HG03066 (cell line): ENCODE measurements around the gene C8A.

Experiments
- ATAC-seq: cut with Tn5 transposase; IDR thresholded peaks from one replicate; pipeline ENCODE4 v1.9.1; 2021; ENCODE audit warnings: low read depth; ENCODE audit not compliant: unreplicated experiment

Gene C8A

DNA sequence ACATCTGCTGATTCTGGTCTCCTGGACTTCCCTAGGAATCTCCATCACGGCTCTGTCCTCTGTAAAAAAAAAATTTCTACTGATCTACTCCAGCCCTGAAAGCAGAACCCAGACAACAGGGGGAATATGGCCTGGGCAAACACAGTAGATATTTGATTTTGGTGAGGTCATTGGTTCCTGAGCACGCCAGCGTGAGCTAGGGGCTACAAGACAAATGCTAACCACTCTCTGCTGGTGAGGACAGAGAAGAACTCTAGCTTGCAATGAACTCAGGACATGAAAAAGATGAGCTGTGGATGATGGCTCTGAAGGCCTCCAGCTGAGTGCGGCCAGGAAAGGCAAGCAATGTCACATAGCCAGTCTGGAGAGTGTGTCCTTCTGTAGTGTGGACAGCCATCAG is 18.2 kb upstream of the C8A start:
- ATAC-seq = no peak

DNA sequence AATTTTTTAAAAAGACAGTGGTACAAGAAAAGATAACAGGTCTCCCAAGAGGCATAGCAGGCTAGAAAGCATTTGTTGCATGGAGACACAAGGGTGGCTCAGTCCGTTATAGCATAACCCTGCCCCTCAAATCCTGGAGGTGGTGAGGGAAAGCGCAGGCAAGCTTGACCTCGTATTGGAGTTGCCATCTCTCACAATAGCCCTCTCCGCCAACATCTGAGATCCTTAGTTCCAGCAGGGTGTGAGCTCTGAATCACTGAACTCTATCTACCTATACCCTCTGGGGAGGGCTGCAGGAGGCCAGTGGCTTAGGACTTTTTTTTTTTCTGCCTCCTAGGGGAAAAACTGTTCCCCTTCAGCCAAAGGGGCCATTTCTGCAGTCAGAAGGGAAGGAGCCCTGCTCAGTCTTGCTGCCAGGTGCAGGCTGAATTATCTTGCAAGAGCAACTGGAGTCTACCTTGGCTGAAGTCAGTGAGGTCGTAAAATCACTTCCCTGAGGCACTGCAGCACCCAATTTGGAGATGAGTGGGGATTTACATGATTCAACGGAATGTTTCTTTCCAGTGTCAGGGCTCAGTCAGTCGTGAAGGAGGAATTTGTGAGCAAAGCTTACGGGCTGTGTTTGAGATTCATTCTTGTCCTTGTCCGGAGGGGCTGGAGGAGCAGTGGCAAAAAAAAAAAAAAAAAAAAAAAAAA is 17.2 kb upstream of the C8A start:
- ATAC-seq = no peak

DNA sequence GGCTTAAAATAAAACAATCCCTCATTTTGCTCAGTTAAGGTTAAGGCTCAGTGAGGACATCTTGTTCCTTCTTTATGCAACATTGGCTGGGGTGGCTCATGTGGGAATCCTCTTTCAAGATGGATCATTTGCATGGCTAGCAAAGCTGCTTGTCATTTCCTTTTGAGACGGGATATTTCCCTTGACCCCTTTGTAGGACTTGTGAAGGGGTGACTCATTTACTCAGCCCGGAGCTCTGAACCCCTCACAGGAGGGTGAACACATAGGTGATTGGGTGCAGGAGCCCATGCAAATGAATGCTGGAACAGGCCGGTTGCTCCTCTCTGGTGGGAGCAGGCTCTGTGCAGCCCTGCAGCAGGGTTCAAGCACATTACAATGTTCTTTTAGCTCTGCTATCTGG is 15.8 kb upstream of the C8A start:
- ATAC-seq = no peak

DNA sequence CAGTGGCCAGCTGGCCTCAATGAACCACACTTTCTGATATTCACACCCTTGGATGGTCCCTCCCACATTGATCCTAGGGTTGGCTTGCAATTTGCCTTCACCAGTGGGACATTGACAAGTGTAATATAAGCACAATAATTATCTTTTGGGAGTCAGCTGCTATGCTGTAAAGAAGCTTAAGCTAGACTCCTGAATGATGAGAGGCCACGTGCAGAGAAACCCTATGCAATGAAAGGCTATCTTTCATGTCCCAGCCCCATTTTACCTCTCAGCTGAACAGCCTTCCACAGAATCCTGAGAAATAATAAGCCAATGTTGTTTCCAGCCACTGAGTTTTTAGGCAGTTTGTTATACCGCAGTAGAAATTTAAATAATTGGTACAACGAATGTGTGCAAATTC is 11.1 kb upstream of the C8A start:
- no peak for ATAC-seq

DNA sequence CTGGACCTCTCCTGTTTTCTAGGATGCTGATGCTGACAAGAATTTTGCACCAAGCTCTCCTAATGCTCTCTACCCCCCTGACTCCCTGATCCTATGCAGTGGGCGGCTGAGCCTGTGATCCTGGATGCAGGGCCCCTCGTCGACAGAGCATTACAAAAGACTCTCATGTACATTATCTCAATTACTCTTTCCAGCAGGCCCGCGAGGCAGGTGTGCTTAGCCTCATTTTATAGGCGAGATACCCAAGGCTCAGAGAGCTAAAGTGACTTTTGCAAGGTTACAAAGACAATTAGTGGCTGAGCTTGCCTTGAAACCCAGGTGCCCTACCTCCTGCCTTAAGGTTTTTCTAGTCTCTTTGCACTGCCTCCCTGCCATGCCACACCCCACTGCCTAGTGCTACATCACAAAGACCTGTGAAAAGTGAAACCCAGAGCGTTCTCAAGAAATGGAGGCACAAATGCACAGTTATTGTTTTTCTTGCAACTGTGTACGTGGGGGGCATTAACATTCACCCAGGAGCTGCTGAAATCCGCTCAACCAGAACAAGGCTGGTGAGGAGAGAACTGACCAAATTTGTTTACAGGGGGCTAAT is 10.0 kb upstream of the C8A start:
- no peak for ATAC-seq

DNA sequence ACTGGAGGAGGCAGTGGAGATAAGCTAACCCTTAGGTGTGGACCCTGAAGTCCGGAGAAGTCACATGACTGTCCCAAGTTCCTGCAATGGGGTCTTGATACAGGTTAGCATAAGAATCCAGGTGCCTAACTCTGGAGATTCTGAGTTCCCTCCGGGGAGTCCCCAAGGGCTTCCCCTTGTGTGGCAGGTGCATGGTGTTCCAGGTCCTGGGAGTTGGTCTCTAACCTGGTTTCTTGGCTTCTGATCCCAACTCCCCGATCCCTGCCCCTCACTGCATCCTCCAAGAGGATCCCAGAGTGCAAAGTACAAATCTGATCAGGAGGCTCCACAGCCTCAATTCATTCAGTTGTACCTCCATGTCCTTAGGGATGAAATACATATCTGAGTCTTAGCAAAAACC is 9.3 kb upstream of the C8A start:
- no peak for ATAC-seq

DNA sequence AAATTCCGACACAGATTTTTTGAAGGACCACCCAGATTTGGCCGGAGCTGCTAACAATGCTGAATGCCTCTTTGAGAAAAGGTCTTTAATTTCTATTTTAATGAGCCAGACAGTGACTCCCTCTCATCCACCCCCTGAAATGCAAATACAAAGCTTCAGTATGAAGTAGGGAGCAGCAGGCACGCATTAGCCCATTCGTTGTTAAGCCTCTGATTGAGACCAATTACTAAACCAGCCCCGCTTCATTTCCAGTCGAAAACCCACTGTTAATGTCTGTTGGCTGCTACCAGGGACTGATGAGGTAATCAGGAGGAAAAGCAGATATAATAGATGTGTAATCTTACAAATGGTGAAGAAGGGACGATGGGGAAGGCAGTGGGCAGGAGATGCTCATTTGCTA is 4.8 kb upstream of the C8A start:
- ATAC-seq = no peak

DNA sequence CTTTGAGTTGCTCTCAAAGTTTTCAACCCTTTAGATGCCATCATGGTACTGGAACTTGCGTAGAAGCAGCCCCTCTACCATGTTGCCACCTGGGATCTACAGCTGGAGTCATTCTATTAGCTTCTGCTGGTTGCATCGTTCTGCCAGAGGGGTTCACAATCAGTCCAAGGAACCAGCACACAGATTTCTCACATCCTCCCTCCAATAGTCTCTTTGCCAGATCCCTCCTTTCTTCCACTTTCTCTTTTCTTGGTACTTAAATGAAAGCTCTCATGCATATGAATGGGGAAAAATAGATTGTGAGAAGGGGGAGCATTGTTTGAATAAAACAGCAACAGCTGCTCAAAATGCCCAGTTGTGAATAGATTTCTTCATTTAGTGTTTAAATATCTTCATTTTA is 4.2 kb upstream of the C8A start:
- ATAC-seq = no peak

DNA sequence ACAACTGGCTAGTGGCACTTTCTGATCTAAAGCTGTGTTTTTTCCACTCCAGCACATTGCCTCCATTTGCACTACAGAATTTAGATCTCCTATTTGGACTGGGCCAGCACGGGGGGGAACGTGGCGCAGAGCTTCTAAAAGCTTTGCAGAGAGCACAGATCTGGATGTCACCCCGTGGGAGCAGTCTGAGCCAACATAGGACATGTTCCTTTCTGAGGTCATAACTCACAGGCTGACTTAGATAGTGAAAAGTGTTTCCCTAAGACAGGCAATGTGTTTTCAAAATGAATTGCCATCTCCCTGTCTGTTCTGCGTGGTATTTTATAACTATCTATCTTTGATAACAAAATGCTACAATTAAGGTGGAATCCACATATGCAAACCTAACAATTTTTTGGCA is 3.7 kb upstream of the C8A start:
- no peak for ATAC-seq

DNA sequence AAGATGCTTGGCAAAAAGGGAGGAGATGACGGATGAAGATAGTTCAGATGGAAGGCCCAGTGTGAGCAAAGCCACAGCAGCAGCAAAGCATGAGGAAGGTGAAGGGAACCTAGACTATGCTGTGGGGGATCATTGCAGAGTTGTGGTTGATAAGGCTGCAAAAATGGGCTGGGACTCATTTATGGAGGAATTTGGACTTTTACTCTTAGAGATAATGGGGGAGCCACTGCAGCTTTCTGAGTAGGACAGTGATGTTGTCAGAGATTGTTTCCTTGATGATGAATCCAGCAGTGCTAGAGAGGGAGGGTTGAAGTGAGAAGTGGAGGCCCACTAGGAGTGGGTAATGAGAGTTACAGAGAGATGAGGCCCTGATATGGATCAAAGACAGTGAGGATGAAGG is 2.1 kb upstream of the C8A start:
- no peak for ATAC-seq

DNA sequence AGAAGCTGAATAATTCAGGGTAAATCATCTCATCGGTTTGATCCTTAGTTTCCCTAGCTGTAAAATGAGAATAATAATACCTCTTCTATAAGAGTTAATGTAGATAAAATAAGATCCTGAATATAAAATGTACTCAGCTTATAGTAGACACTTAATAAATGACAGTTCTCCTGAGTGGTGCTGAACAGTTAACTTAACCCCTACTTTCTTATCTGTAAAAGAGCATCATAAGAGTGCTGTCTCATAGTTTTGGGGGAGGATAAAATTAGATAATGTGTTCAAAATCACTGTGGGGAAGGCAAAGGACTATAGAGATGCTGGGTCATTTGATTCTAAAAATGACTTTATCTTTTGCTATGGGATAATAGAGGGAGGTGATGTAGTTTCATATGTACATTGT is 593 bp downstream of the C8A start:
- no peak for ATAC-seq

DNA sequence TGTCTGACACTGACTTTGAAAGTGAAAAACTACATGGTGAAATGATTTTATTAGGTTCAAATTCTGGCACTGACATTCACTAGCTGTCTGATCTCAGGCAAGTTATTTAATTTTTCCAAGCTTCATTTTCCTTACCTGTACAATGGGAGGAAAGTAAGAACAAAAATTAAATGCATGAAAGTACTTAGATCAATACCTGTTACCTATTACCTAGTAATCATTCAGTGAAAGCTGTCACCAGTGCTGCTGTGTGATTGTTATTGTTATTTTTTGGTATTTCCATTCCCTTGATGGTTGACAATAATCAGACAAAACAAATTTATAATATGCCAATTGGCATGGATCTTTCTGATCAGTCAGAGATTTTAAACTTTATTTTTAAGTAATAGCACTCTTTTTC is 1.6 kb downstream of the C8A start:
- no peak for ATAC-seq

DNA sequence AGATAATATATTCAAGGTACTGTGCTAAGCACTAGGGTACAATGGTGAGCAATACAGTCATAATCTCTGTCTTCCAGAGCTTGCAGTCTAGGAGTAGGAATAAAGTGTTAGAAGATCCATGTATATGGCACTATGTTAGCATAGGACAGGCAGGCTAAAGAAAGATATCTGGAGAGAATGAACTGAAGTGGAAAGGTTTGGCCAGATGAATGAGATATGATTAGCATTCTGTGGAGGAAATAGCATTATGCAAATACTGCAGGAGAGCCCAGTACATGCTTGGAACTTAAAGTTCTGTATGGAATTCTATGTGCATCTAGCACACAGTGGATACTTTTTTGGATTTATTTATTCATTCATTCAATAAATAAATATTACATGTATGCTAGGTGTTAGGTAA is 4.7 kb downstream of the C8A start:
- no peak for ATAC-seq

DNA sequence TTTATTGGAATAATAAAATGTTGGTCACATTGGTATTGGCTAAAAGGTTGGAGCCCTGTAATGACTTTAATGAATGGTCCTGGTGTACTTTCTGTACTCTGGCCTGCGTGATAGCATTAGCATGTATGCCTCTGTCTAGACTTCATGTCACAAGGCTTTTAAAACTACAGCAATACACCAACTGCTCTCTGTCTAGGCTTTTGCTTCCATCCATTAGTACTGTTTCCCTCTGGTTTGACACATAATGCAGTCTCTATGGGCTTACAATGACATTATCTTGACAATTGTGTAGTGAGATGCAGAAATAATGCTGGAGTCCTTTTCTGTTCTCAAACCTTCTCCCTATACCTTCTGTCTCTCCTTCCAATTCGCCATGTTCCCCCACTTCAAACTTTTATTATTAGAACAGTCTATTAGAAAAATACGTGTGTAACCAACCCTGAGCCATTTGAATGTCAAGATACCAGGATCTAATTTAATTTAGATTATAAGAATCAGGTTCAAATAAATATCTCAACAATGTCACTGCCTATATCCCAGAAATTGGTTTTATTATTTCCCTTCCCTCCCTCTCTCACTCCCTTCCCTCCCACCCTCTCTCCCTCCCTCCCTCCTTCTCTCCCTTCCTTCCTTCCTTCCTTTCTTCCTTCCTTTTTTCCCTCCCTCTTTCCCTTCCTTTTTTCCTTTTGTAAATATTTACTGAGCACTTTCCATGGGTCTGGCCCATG is 8.8 kb downstream of the C8A start:
- ATAC-seq = no peak

DNA sequence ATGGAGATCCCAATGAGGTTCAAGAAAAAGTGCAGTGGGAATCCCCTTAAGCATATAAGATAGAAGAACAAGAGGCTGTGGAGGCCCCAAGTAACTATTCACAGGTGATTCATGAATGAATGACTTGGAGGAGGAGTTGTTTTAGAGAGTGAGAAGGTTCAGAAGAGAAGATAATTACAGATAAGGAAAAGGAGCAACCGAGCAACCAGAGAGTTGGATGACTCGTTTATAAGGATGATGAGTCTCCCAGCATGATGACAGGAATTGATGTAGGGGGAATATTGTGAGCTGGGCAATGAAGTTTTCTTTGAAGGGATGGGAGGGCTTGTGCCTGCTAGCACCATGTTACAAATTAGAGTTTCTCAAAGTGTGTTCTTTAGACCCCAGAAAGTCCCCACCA is 9.8 kb downstream of the C8A start:
- ATAC-seq = no peak

DNA sequence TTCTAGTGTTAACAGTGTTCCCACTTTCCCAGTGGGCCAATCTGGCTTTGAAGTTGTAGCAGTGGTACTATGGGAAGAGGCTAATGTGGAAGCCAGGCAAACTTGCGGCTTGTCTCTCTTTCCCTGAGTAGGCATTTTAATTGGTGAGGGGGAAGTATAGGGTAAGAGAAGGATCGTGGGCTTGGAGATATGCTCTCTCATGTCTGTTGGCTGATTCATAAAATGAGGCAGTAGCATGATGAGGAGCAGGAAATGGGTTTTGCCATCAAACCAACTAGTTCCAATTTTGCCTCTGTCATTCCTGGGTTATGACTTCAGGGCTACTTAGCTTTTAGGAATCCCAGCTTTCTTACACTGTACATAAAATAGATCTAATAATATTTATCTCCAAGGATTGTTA is 12.1 kb downstream of the C8A start:
- ATAC-seq = no peak

DNA sequence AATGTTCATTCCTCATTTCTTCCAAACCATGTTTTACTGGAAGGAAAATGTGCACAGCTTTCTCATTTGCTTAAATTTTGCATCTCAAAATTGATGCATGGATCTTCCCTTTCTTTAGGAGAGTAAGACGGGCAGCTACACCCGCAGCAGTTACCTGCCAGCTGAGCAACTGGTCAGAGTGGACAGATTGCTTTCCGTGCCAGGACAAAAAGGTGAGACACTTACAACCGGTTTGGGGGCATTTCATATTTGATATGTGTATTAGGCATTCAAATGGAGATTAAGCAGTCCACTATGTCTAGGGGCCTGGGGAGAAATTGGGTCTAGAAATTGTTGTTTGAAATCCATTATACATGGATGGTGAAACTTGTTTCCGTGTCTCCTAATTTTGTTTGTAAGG is 12.9 kb downstream of the C8A start:
- no peak for ATAC-seq

DNA sequence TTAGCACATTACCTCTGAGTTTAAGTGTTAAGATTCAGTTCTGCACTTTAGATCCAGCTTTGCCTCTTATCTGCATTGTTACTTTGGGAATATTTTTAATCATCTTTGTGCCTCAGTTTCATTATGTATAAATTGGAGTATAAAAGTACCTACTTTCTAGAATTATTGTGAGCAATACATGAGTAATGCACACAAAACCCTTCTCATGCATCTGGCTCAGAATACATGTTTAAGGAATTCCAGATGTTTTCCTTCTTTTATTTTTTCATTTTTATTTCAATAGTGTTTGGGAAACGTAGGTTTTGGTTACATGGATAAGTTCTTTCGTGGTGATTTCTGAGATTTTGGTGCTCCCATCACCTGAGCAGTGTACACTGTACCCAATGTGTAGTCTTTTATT is 14.2 kb downstream of the C8A start:
- no peak for ATAC-seq

DNA sequence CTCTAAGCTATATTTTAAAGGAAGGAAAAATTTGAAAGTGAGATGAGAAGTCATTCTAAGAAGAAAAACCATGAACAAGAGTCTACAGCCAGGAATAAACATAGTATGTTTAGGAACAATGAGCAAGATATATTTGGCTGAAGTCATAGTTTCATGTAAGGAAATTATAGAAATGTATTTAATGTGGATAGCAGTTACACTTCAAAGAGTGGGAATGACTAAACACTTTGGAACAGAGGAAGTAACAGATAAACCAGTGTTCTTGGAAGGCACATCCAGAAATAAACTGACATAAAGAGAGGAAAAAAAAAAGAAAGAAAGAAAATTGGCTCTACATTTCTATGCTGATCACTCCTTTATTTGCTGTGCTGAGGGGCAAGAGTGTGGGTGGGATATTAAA is 18.0 kb downstream of the C8A start:
- ATAC-seq = no peak

DNA sequence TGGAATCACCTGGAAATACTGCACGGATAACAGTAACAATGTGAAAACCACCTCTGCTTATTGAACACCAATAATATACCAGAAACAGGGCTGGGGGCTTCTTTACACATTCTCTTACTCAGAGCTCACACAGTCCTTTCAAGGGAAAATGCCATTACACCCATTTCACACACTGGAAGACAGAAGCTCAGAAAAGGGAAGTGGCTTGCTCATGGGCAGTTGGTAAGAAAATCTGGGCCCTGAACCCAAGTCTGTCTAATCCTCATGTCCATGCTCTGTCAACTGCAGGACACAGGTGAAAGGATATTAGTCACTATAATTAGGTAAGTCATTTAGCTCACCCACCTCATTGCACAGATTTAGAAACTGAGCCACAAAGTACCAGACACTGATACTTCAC is 18.6 kb downstream of the C8A start:
- no peak for ATAC-seq

DNA sequence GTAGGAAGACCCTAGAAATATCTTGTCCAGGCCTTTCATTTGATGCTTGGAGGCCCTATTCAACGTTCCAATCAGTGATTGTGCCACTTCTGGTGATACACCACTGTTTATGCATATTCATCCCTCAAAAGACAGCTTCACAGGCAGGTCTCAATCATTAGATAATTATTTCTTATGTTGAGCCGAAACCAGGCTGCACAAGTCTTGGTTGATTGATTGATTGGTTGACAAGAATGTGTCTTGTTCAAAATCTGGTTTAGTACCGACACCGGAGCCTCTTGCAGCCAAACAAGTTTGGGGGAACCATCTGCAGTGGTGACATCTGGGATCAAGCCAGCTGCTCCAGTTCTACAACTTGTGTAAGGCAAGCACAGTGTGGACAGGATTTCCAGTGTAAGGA is 20.1 kb downstream of the C8A start:
- ATAC-seq = no peak

DNA sequence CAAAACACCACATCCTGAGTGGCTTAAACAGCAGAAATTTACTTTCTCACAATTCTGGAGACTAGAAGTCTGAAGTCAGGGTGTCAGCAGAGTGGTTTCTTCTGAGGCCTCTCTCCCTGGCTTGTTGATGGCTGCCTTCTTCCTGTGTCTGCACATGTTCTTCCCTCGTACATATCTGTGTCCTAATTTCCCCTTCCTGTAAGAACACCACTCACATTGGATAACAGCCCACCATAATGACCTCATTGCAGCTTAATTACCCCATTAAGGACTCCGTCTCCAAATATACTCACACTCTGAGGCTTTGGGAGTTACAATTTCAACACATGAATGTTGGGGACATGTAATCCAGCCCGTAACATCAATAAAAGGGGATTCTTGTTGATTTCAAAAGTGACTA is 23.4 kb downstream of the C8A start:
- no peak for ATAC-seq
